OCI-LY1 (cell line): ENCODE data around the gene CFD.

Experiments
- H2AFZ ChIP-seq: fragments of 200-600 bp; sonication (generic), shearing (Covaris generic); 2 replicates; pipeline ENCODE4 v1.6.0; 2014; ENCODE audit warnings: antibody characterized with exemption, mild to moderate bottlenecking, low read length
- H3F3A ChIP-seq: fragments of 200-600 bp; sonication (generic), shearing (Covaris generic); 2 replicates; pipeline ENCODE4 v1.6.0; 2014; ENCODE audit warnings: mild to moderate bottlenecking, antibody characterized with exemption, low read length, moderate library complexity; ENCODE audit not compliant: insufficient read depth
- H3K27ac ChIP-seq: fragments of 200-600 bp; sonication (generic); 2 replicates; pipeline ENCODE4 v1.5.1; 2014; ENCODE audit warnings: low read length, mixed run types, mild to moderate bottlenecking, low read depth; ENCODE audit not compliant: poor library complexity, severe bottlenecking
- H3K27me3 ChIP-seq: fragments of 200-600 bp; sonication (generic); 2 replicates; pipeline ENCODE4 v1.6.0; 2014; ENCODE audit warnings: antibody characterized with exemption, mild to moderate bottlenecking, low read length, moderate library complexity; ENCODE audit not compliant: insufficient read depth
- H3K36me3 ChIP-seq: fragments of 200-600 bp; sonication (generic); 2 replicates; pipeline ENCODE4 v1.6.1; 2014; ENCODE audit warnings: mild to moderate bottlenecking, antibody characterized with exemption, low read length, moderate library complexity, mixed read lengths; ENCODE audit not compliant: insufficient read depth
- H3K4me1 ChIP-seq: fragments of 200-600 bp; sonication (generic); 2 replicates; pipeline ENCODE4 v1.5.1; 2014; ENCODE audit warnings: mild to moderate bottlenecking, low read length, moderate library complexity; ENCODE audit not compliant: insufficient read depth, severe bottlenecking
- H3K4me2 ChIP-seq: fragments of 200-600 bp; sonication (generic), shearing (Covaris generic); 2 replicates; pipeline ENCODE4 v1.6.1; 2014; ENCODE audit warnings: low read length
- H3K4me3 ChIP-seq: fragments of 200-600 bp; sonication (generic); 2 replicates; pipeline ENCODE4 v1.5.1; 2014; ENCODE audit warnings: low read length, low read depth, mild to moderate bottlenecking, mixed read lengths; ENCODE audit not compliant: poor library complexity, severe bottlenecking
- H3K79me2 ChIP-seq: fragments of 200-600 bp; shearing (Covaris generic); 2 replicates; pipeline ENCODE4 v1.6.1; 2016; ENCODE audit warnings: mixed run types, low read length, mixed read lengths; ENCODE audit not compliant: insufficient read depth
- H3K9ac ChIP-seq: fragments of 200-600 bp; sonication (generic), shearing (Covaris generic); 2 replicates; pipeline ENCODE4 v1.6.1; 2014; ENCODE audit warnings: mild to moderate bottlenecking, low read length, mixed read lengths
- H3K9me2 ChIP-seq: fragments of 200-600 bp; sonication (generic), shearing (Covaris generic); 2 replicates; pipeline ENCODE4 v1.6.1; 2014; ENCODE audit warnings: low read depth, mild to moderate bottlenecking, low read length, mixed read lengths
- H3K9me3 ChIP-seq: fragments of 200-600 bp; shearing (Covaris generic); 2 replicates; pipeline ENCODE4 v1.6.1; 2014; ENCODE audit warnings: low read length, mixed read lengths
- H4K20me1 ChIP-seq: fragments of 200-600 bp; sonication (generic), shearing (Covaris generic); 2 replicates; pipeline ENCODE4 v1.6.0; 2016; ENCODE audit warnings: mild to moderate bottlenecking, low read length; ENCODE audit not compliant: insufficient read depth
- CTCF ChIP-seq: fragments of 200-600 bp; sonication (generic), shearing (Covaris generic); IDR thresholded peaks from 2 replicates; pipeline ENCODE4 v1.5.1; 2017; ENCODE audit warnings: mild to moderate bottlenecking, antibody characterized with exemption, low read length, moderate library complexity, mixed read lengths
- EZH2 ChIP-seq: fragments of 200-600 bp; sonication (generic), shearing (Covaris generic); IDR thresholded peaks from 2 replicates; pipeline ENCODE4 v1.8.0; 2017; ENCODE audit warnings: borderline replicate concordance, mixed run types, mild to moderate bottlenecking, antibody characterized with exemption, low read length, moderate library complexity, mixed read lengths

Gene CFD

GRCh38 chr19:870963-871401, 11.5 kb downstream of the CFD start:
- no peaks in the 10 kb centered on the region for H3K27me3 ChIP-seq
- H3K4me2 ChIP-seq: no peak overlapping the region
- H3F3A ChIP-seq: no peaks in the 10 kb centered on the region
- no peaks in the 10 kb centered on the region for H4K20me1 ChIP-seq
- peaks cover 26% of the 10 kb centered on the region for H3K36me3 ChIP-seq
- H2AFZ ChIP-seq: no peak overlapping the region
- H3K27ac ChIP-seq: no peak overlapping the region
- no peaks in the 10 kb centered on the region for H3K79me2 ChIP-seq
- no peaks in the 10 kb centered on the region for H3K9me3 ChIP-seq
- peaks cover 17% of the 10 kb centered on the region for H3K4me1 ChIP-seq
- H3K9ac ChIP-seq: no peak overlapping the region
- H3K9me2 ChIP-seq: no peaks in the 10 kb centered on the region
- no peak for TF ChIP-seq EZH2
- no peak for TF ChIP-seq CTCF
- H3K4me3 ChIP-seq: no peak overlapping the region

- Histone ChIP-seq H2AFZ (no peak overlapping the region), H3K36me3 (peaks cover 26% of the 10 kb centered on the region), H3K9me3 (no peaks in the 10 kb centered on the region), H3K79me2 (no peaks in the 10 kb centered on the region), H4K20me1 (no peaks in the 10 kb centered on the region), H3K27me3 (no peaks in the 10 kb centered on the region), H3K4me2 (peak overlapping the region; percentile 72), H3F3A (no peaks in the 10 kb centered on the region), H3K9ac (no peak overlapping the region), H3K4me1 (peaks cover 17% of the 10 kb centered on the region), H3K27ac (peak overlapping the region; percentile 69), H3K4me3 (no peak overlapping the region), H3K9me2 (no peaks in the 10 kb centered on the region)
- TF ChIP-seq EZH2: no peak
These were observed 12.2 kb downstream of the CFD start for GRCh38 chr19:871446-872265.

- TF ChIP-seq EZH2: no peak
- no peak for TF ChIP-seq CTCF
- Histone ChIP-seq H3K4me3 (peak overlapping the region; percentile 48), H3K79me2 (no peaks in the 10 kb centered on the region), H3K9me2 (no peaks in the 10 kb centered on the region), H3K4me1 (peaks cover 17% of the 10 kb centered on the region), H3K36me3 (peaks cover 26% of the 10 kb centered on the region), H4K20me1 (no peaks in the 10 kb centered on the region), H3K9ac (no peak overlapping the region; the same call in 1 of the 2 replicates), H3K9me3 (no peaks in the 10 kb centered on the region), H3K27me3 (no peaks in the 10 kb centered on the region), H2AFZ (no peak overlapping the region), H3K27ac (peak overlapping the region; percentile 69), H3F3A (no peaks in the 10 kb centered on the region), H3K4me2 (peak overlapping the region; percentile 72)
These were observed 12.9 kb downstream of the CFD start for GRCh38 chr19:872266-872951.
